ENCODE results near the gene KCTD2. TPM values are rescaled to one million over a fixed set of nuclear protein-coding genes. Genes with fewer than 3 reads are reported as not detected.
"Not testable (repeated sequence)": the region's sequence is repeated elsewhere in the genome, so short reads cannot be mapped to it uniquely, and the experiment has no call there.

Gene KCTD2
- total RNA-seq, 1 donor from 2014 or later, result 37.5 TPM

GRCh38 chr17:75069783-75070182 is 22.8 kb downstream of the KCTD2 start:
- no peak for ATAC-seq
- no peak for DNase-seq (ENCODE audit: low spot score)
- intact Hi-C loops (cut with DNase I), result no loop called here

DNA sequence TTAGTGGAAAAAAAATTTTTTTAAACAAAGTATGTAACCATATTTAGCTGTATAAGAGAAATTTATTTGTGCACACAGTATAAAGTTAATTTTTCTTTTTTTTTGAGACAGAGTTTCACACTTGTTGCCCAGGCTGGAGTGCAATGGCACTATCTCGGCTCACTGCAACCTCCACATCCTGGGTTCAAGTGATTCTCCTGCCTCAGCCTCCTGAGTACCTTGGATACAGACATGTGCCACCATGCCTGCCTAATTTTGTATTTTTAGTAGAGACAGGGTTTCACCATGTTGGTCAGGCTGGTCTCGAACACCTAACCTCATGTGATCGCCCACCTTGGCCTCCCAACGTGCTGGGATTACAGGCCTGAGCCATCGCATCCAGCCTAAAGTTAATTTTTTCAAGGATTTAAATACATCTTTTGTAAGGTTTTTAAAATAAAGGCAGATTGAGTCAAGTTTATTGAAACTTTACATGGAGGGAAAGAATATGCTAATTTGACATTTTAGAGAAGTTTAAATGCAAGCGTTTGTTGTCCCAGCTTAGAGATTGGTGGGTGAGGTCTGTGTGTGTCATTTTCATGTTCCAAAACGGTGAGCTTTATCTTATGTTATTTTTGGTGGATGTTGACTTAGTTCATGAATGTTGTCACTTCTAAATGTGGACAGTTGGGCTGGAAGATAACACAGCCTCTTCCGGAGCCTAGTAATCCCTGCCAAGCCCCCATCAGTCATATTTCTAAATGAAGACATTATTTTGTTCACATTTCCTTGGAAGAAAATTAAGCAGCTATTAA is 24.6 kb downstream of the KCTD2 start:
- DNase-seq (ENCODE audit: low spot score); ATAC-seq; intact Hi-C loops (cut with DNase I): not testable (repeated sequence)

DNA sequence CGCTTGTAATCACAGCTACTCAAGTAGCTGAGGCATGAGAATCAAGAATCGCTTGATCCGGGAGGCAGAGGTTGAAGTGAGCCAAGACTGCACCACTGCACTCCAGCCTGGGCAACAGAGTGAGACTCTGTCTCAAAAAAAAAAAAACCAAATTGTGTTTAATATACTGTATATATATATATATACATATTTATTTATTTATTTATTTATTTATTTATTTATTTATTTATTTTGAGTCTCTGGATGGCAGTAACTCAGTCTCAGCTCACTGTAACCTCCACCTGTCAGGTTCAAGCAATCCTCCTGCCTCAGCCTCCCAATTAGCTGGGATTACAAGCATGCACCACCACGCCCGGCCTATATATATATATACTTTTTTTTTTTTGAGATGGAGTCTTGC is 25.9 kb downstream of the KCTD2 start:
- intact Hi-C loops (cut with DNase I), result not testable (repeated sequence)

DNA sequence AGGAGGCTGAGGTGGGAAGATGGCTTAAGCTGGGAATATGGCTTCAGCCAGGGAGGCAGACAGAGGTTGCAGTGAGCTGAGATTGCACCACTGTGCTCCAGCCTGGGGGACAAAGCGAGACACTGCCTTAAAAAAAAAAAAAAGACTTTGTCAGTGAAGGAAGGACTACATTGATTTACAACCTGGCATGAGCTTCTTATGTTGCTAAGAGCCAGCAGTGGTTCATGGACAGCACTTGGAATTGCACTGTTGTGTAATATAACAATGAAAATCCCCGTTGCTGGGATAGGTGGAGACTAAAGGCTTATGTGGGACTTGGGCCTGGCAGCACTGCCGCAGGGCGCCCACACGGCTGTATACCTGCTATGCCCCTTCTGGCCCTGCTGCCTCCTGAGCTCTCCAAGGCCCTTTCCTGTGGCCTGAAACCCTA is 26.6 kb downstream of the KCTD2 start:
- ATAC-seq (peak; percentile 78), DNase-seq (ENCODE audit: low spot score) (no peak)
- intact Hi-C loops (cut with DNase I), result no loop called here

More for the DNA sequence above, 25.9 kb downstream of the KCTD2 start:
- not testable (repeated sequence) for ATAC-seq; DNase-seq (ENCODE audit: low spot score)

- DNase-seq (ENCODE audit: low spot score) (no peak), ATAC-seq (peak; percentile 43)
- intact Hi-C loops (cut with DNase I), result no loop called here
These were observed 27.5 kb downstream of the KCTD2 start for GRCh38 chr17:75074532-75074931.

- no peak for DNase-seq (ENCODE audit: low spot score)
- ATAC-seq, result peak; percentile 57
- intact Hi-C loops (cut with DNase I), result no loop called here
These were observed 28.7 kb downstream of the KCTD2 start for GRCh38 chr17:75075597-75076336.

GRCh38 chr17:75077072-75077495 is 30.1 kb downstream of the KCTD2 start:
- ATAC-seq, result no peak
- intact Hi-C loops (cut with DNase I), result no loop called here
- DNase-seq (ENCODE audit: low spot score), result no peak

GRCh38 chr17:75077496-75078283 is 30.7 kb downstream of the KCTD2 start:
- DNase-seq (ENCODE audit: low spot score), result peak; percentile 74
- peak; percentile 33 for ATAC-seq
- intact Hi-C loops (cut with DNase I), result no loop called here

DNA sequence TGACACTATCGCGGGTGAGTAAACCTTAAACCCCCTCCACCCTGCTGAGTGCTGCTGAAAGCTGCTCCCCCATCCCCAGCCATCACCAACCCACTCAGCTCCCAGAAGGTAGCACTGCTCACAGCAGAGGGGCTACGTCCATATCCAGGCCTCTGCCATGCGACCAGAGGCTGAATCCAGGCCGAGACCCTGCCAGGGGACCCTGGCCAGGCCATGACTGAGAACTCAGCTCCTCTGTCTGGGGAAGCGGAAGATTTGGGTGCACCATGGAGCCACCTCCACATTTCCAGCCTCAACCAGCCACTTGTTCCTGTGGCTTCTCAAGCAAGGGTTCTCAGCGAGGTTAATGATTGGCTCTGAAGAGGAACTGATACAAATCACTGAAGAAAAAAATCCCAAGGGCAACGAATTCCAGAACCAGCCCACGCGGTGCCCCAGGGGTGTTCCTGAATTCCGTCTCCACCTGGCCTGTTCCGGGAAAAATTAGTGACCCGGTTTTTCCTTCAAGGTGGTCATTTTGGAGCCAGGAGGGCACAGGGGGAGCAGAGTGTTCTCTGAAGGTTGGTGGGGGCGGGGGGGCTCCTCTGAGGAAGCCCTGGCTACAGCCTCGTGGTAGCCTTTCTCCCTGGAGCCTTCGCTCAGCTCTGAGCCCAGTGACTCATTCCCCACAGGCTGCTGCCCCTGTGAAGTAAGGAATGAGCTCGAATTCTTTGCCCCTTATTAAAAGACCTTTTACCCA is 31.4 kb downstream of the KCTD2 start:
- intact Hi-C loops (cut with DNase I), result no loop called here
- no peak for ATAC-seq

GRCh38 chr17:75079023-75079373 is 32.0 kb downstream of the KCTD2 start:
- no peak for ATAC-seq
- no peak for DNase-seq (ENCODE audit: low spot score)
- intact Hi-C loops (cut with DNase I), result no loop called here

More for the DNA sequence above, 31.4 kb downstream of the KCTD2 start:
- DNase-seq (ENCODE audit: low spot score), result no peak

GRCh38 chr17:75081611-75082540 is 34.9 kb downstream of the KCTD2 start:
- intact Hi-C loops (cut with DNase I), result no loop called here
- no peak for ATAC-seq
- no peak for DNase-seq (ENCODE audit: low spot score)

GRCh38 chr17:75082683-75083082 is 35.7 kb downstream of the KCTD2 start:
- intact Hi-C loops (cut with DNase I), result no loop called here
- no peak for DNase-seq (ENCODE audit: low spot score)
- ATAC-seq, result no peak

DNA sequence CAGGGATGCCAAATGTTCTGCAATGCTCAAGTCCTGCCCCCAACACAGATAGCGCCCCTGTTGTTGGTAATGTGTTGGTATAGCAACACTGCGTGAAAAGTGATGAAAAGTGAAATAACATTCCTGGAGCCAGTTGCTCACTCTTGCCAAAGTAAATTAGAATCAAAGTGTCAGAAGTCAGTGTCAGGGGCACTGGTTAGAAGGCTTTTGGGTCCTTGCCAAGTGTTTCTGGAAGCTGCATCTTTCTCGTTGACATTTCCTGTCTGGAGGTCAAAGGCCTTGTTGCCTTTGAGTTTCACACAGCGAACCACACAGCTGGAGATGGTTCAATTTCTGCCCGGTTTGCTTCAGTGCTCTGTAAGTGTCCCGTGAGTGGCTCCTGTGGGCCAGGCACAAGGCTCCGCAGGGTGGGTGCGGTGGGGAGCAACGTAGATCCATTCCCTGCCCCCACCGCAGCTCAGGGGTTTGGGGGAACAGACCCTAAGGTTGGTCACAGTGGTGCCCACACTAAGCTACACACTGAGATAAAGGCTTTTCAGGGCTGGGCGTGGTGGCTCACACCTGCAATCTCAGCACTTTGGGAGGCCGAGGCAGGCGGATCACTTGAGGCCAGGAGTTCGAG is 37.1 kb downstream of the KCTD2 start:
- ATAC-seq (peak; percentile 7), DNase-seq (ENCODE audit: low spot score) (no peak)
- intact Hi-C loops (cut with DNase I), result no loop called here

GRCh38 chr17:75086496-75087181 is 39.6 kb downstream of the KCTD2 start:
- intact Hi-C loops (cut with DNase I), result no loop called here
- ATAC-seq, result no peak
- DNase-seq (ENCODE audit: low spot score), result no peak

DNA sequence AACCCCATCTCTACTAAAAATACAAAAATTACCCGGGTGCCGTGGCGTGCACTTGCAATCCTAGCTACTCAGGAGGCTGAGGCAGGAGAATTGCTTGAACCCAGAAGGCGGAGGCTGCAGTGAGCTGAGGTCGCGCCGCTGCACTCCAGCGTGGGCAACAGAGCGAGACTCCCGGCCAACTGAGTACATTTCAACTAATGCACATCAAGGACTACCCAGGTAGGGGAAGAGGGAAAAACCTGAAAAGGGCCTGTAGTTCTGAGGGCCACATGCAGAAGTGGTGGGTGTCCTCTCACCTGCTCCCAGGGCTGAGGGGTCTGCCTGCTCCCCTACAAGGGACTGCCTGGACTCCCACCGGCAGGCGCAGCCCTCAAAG is 40.1 kb downstream of the KCTD2 start:
- ATAC-seq (no peak), DNase-seq (ENCODE audit: low spot score) (no peak)
- intact Hi-C loops (cut with DNase I), result no loop called here

DNA sequence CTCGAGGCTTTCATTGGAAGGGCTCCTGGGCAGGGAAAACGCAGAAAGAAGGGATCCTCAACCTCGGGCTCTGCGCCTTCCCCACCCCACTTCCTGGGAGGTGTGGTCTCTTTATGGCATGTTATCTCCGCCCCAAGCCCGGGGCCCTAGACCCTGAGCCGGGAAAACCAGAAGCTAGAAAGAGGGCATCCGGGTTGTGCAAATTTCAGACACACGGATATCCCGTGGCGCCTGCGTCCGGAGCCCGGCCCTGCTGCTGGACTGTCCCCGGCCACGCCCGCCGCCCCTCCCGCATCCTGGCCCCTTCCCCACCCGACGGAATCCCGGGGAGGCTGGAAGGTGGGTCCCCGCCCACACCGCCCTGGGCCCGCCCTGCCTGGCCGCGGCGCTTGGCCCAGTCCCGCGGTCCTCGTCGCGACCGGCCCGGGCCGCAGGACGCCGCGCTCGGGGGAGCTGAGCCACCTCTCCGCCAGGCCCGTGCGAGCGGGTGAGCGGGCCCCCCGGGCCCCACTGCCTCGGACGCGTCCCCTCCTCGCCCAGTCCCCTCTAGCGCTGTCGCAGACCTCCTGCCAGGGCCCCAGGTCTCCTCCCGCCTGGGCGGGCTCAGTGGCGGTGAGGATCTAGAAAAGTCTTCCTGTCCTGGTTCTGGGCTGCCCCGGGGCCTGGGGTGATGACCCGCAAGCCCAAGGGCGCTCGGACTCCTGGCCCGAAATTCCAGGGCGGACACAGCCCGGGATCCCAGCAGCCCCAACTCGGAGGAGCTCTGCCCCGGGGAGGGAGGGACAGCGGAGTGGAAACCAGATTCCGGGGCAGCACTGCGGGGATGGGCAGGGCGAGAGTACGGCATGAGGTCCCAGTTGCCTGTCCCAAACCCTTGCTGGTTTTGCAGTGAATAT is 40.8 kb downstream of the KCTD2 start, which contains the start of gene SLC16A5:
Gene SLC16A5, plus strand, starts transcription at position 397 of the 896 bp plus-strand sequence. CDS start 5,683 bp downstream, outside the sequence.
- peak; percentile 87 for DNase-seq (ENCODE audit: low spot score)
- intact Hi-C loops (cut with DNase I), result no loop called here

More for the DNA sequence above, 40.8 kb downstream of the KCTD2 start, which contains the start of gene SLC16A5:
- peak; percentile 75 for ATAC-seq

Measured in sciatic nerve (tissue), 2 donors.